K562 (cell line): ENCODE data around the gene PSD2. TPM values are rescaled to one million over a fixed set of nuclear protein-coding genes. Genes with fewer than 3 reads are reported as not detected.

ENCODE experiments used
- ATAC-seq: fragments of 200-7000 bp; cut with Tn5 transposase; 3 replicates; pipeline ENCODE4 v1.9.1; 2020; ENCODE audit warnings: moderate library complexity
- BruUV-seq: library from RNA; stranded (reverse); fragments of 400-500 nt; replicated peaks from 2 replicates; lab custom pipeline; 2021; lab: Mats Ljungman, UMichigan
- CTCF ChIA-PET: fragments of 300-600 bp; formaldehyde crosslinking; extraction: SDS; loops from one replicate; lab custom pipeline; 2021; ENCODE audit warnings: low intra/inter-chr PET ratio; lab: Yijun Ruan, JAX
- POLR2A ChIA-PET: fragments of 300-600, 350-650 bp; sonication (Branson Sonifier 250); formaldehyde crosslinking; extraction: SDS; loops from one replicate; lab custom pipeline; 2021; ENCODE audit warnings: antibody characterized with exemption, inconsistent platforms; lab: Yijun Ruan, JAX
- DNase-seq, 4 experiments: peaks; one replicate each; pipeline versions ENCODE4 v3.0.0 to v3.0.0-alpha.2; 2011 to 2018; ENCODE audit warnings: low spot score in 3 of 4, mixed read lengths in 3 of 4; ENCODE audit errors: extremely low read depth in 1 of 4
- FAIRE-seq: peaks from 2 replicates; lab custom pipeline; 2011; peaks lifted over from hg19 to GRCh38; lab: Jason Lieb, UNC
- H2AFZ ChIP-seq: 2 replicates; pipeline ENCODE4 v1.6.0; 2011; ENCODE audit warnings: low read depth, low read length, control low read depth, inconsistent platforms
- H3K27ac ChIP-seq: fragments of 200-600 bp; 3 replicates; pipeline ENCODE4 v1.8.0; 2011; ENCODE audit warnings: low read depth, mild to moderate bottlenecking, control low read depth, inconsistent platforms, low read length, moderate library complexity, mixed read lengths; ENCODE audit errors: extremely low read depth
- H3K27me3 ChIP-seq, 2 experiments: fragments of 300-600 bp in 1 of 2; 2 replicates in 1 of 2; 3 replicates in 1 of 2; pipeline versions ENCODE4 v1.6.0 to v1.8.0; 2011; ENCODE audit warnings: inconsistent platforms in 2 of 2, low read length in 2 of 2, mild to moderate bottlenecking in 1 of 2, mixed read lengths in 1 of 2, moderate library complexity in 1 of 2; ENCODE audit not compliant: control insufficient read depth in 2 of 2, insufficient read depth in 2 of 2
- H3K36me3 ChIP-seq: fragments of 300-600 bp; 3 replicates; pipeline ENCODE4 v1.8.0; 2011; ENCODE audit warnings: mild to moderate bottlenecking, low read length, inconsistent platforms; ENCODE audit not compliant: control insufficient read depth, insufficient read depth
- H3K4me1 ChIP-seq, 2 experiments: fragments of 200-600 bp in 1 of 2; replicated peaks in 1 of 2; 2 replicates in 1 of 2; 3 replicates in 1 of 2; pipeline versions ENCODE4 v1.5.1 to v1.8.0; 2011; ENCODE audit warnings: inconsistent platforms in 2 of 2, low read length in 2 of 2, mild to moderate bottlenecking in 1 of 2, mixed read lengths in 1 of 2, moderate library complexity in 1 of 2; ENCODE audit not compliant: control insufficient read depth in 2 of 2, insufficient read depth in 2 of 2
- H3K4me2 ChIP-seq: 2 replicates; pipeline ENCODE4 v1.6.1; 2011; ENCODE audit warnings: low read length, control low read depth, inconsistent platforms, mixed read lengths; ENCODE audit not compliant: insufficient read depth
- H3K4me3 ChIP-seq: fragments of 200-600 bp; sonication (generic), shearing (Covaris generic); 2 replicates; pipeline ENCODE4 v1.5.1; 2016; ENCODE audit warnings: control low read depth, inconsistent platforms
- H3K79me2 ChIP-seq: fragments of 200-600 bp; 3 replicates; pipeline ENCODE4 v1.8.0; 2011; ENCODE audit warnings: low read length, inconsistent platforms; ENCODE audit not compliant: control insufficient read depth, insufficient read depth
- H3K9ac ChIP-seq, 2 experiments: 2 replicates each; pipeline versions ENCODE4 v1.6.0 to v1.6.1; 2011; ENCODE audit warnings: low read depth in 2 of 2, low read length in 2 of 2, control low read depth in 1 of 2, inconsistent platforms in 1 of 2, mild to moderate bottlenecking in 1 of 2, mixed read lengths in 1 of 2; ENCODE audit not compliant: insufficient read depth in 1 of 2
- H3K9me1 ChIP-seq: one replicate; pipeline ENCODE4 v1.6.0; 2011; ENCODE audit warnings: inconsistent platforms, mild to moderate bottlenecking, low read length, moderate library complexity; ENCODE audit not compliant: control insufficient read depth, insufficient read depth
- H3K9me3 ChIP-seq: replicated peaks from 2 replicates; pipeline ENCODE4 v1.5.1; 2011; ENCODE audit warnings: low read depth, low read length, inconsistent platforms; ENCODE audit not compliant: control insufficient read depth, insufficient read depth
- H4K20me1 ChIP-seq: replicated peaks from 2 replicates; pipeline ENCODE4 v1.6.1; 2011; ENCODE audit warnings: low read length, inconsistent platforms, mixed read lengths; ENCODE audit not compliant: control insufficient read depth, insufficient read depth
- CTCFL ChIP-seq: IDR thresholded peaks from 2 replicates; pipeline ENCODE4 v1.6.1; 2011; ENCODE audit warnings: borderline replicate concordance, low read depth, mild to moderate bottlenecking, moderate library complexity, low read length; ENCODE audit not compliant: insufficient read depth, poor library complexity, severe bottlenecking
- MTF1 ChIP-seq: fragments of 250-450 bp; sonication (Bioruptor Pico); IDR thresholded peaks from 2 replicates; pipeline ENCODE4 v1.9.0; 2021; ENCODE audit warnings: moderate library complexity, mild to moderate bottlenecking, inconsistent platforms, borderline replicate concordance
- NFE2 ChIP-seq: IDR thresholded peaks from 2 replicates; pipeline ENCODE4 v1.6.1; 2014; ENCODE audit warnings: antibody characterized with exemption, low read depth
- PHF8 ChIP-seq: fragments of 200-600 bp; sonication (generic); IDR thresholded peaks from 2 replicates; pipeline ENCODE4 v1.6.1; 2012; ENCODE audit warnings: mixed run types, mild to moderate bottlenecking, inconsistent platforms, low read length, moderate library complexity, borderline replicate concordance
- POLR3G ChIP-seq: IDR thresholded peaks from 2 replicates; pipeline ENCODE4 v1.6.1; 2011; ENCODE audit not compliant: insufficient read length, insufficient replicate concordance; ENCODE audit errors: extremely low read depth
- SOX6 ChIP-seq: fragments of 450-650 bp; IDR thresholded peaks from 2 replicates; pipeline ENCODE4 v1.6.1; 2014; ENCODE audit warnings: mild to moderate bottlenecking
- TFAP4 ChIP-seq: sonication (generic); formaldehyde crosslinking; IDR thresholded peaks from 2 replicates; pipeline ENCODE4 v1.8.0; 2022; ENCODE audit warnings: missing genetic modification reagents, mild to moderate bottlenecking, moderate library complexity, borderline replicate concordance
- WGBS: fragments of 100-300 bp; shearing (Covaris generic); methylation state at CpG from one replicate; pipeline ENCODE4 v1.1.6; 2016; ENCODE audit warnings: low coverage, mixed read lengths; ENCODE audit not compliant: insufficient coverage; ENCODE audit errors: missing lambda C conversion rate; 5-methylcytosine and 5-hydroxymethylcytosine counted together
- in situ Hi-C: fragments of 300-500 bp; cut with MboI; formaldehyde crosslinking; loops from 4 replicates; pipeline ENCODE4 v1.15.0; 2018; ENCODE audit warnings: inconsistent platforms, mixed read lengths
- intact Hi-C: fragments of 100-400 bp; cut with micrococcal nuclease; formaldehyde crosslinking; loops from 2 replicates; pipeline ENCODE4 v1.14.2; 2022
- polyA plus RNA-seq, 8 experiments: library from polyadenylated mRNA; depleted of rRNA in 4 of 8; stranded (reverse) in 5 of 8; unstranded in 3 of 8; fragments of >200 nt; fragmentation: Nextera tagmentation in 2 of 8; fragmentation: Illumina TruSeq in 1 of 8; extraction: Ambion mirVana in 2 of 8; extraction: Trizol in 1 of 8; gene quantifications; 2 replicates each; pipeline versions ENCODE4 v1.2.1 to v1.2.3, GENCODE V29; 2011 to 2014; ENCODE audit warnings: inconsistent platforms in 1 of 8, missing spikeins in 1 of 8
- total RNA-seq, 7 experiments: library from RNA; depleted of rRNA in 6 of 7; stranded (reverse); fragments of >200 nt in 6 of 7; fragmentation: Illumina TruSeq in 2 of 7; extraction: Trizol in 2 of 7; gene quantifications; 2 replicates each; pipeline versions ENCODE4 v1.2.1 to v1.2.3, GENCODE V29; 2011 to 2021; ENCODE audit warnings: low replicate concordance in 1 of 7

PSD2 gene
- total and polyA plus RNA-seq, 9 of the 15 experiments (the other 6 are each of a cell fraction or from before 2014, with no cell fraction given), result 0.01 to 0.09 (median 0.04) TPM; not detected in 4

DNA sequence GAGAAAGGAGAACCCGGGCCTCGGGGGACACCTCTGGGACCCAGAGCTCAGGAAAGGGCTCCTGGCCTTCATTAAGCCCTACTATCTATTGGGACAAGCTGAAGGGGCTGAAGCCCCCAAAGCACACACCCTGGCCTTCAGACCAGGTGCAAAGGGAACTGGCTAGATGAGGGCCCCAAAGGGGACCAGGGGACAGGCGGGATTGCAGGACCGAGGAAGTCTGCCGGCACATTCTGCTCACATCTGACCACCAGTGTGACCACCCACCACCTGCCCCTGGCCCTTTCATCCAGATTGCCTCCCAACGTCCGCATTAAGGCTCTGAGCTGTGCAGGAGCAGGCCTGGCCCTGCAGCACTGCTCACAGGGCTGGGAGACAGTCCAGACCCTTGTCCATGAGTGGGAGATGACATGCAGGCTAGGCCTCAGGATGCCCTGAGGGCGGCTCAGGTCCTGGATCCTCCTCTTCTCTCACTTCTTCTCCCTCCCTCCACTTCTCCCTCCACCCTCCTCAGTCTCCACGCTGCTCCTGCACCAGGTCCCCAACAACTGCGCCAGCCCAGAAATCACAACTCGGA lies 19.2 kb downstream of the PSD2 start:
- intact Hi-C loops, result no loop called here
- DNase-seq (no peak), ATAC-seq (no peak)
- Histone ChIP-seq H3K4me2 (no peak overlapping the region), H3K27me3 (peaks cover 31 to 72% of the 10 kb centered on the region in 2 experiments), H3K9me3 (no peaks in the 10 kb centered on the region), H3K36me3 (no peaks in the 10 kb centered on the region), H3K9ac (no peak overlapping the region), H2AFZ (no peak overlapping the region), H3K4me3 (no peak overlapping the region), H3K9me1 (no peaks in the 10 kb centered on the region)
- in situ Hi-C loops, result no loop called here
- BruUV-seq, result no TSS peak
- ChIA-PET POLR2A (interaction anchor here (0.7 to 1.2 kb wide), 2 partner anchors 249 to 409 kb away, joined by 3 to 4 read pairs; no protein-coding TSS in a partner anchor), CTCF (no interaction called here)
- TF ChIP-seq MTF1 (CRISPR knock-in tag) (no peak), TFAP4 (CRISPR knock-in tag) (no peak), POLR3G (no peak), CTCFL (no peak), PHF8 (no peak), SOX6 (no peak), NFE2 (no peak)
- TF ChIP-seq, all 486 proteins: peak for 0
- FAIRE-seq, result no peak
- Histone ChIP-seq H4K20me1 (peaks cover 4% of the 10 kb centered on the region; the same call in 1 of the 2 replicates), H3K4me1 (peaks cover 0 to 4% of the 10 kb centered on the region in 2 experiments; a peak in 1 of 5 replicates), H3K79me2 (no peaks in the 10 kb centered on the region), H3K27ac (no peak overlapping the region)
- under 1% methylated on average over 10 of the region's 11 CpGs for WGBS
